ENCODE results near the gene JPH3.

Gene JPH3

DNA sequence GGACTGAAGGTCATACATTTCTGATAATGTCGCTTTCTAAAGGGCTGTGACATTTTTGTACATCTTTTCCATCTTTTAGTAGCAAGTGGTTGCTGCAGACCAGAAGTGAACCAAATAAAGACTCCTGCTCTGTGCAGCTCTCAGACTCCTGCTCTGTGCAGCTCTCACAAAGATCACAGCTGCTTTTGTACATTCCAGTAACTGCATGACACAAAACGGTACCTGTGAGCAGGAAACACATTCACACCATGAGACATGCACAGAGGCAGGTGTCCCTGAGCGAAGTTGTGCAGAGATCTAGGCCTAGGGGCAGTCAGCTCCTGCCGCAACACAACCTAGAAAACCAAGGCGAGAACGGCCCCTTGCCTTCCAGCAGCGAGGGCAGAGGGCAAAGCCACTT is 95.9 kb downstream of the JPH3 start:
- no peak for DNase-seq (ENCODE audit: extremely low spot score)
- CTCF ChIA-PET, result no interaction called here
- POLR2A ChIA-PET, result no interaction called here
- TF ChIP-seq HDGF (IDR thresholded peaks at IDR 0.05; ENCODE audit: borderline replicate concordance) (no peak), BHLHE40 (IDR thresholded peaks at IDR 0.05; ENCODE audit: borderline replicate concordance) (no peak), ARNT (IDR thresholded peaks at IDR 0.05) (no peak), LEF1 (IDR thresholded peaks at IDR 0.05; ENCODE audit: borderline replicate concordance) (no peak), ELF4 (IDR thresholded peaks at IDR 0.05) (no peak), FOXK2 (IDR thresholded peaks at IDR 0.05) (no peak), FOXA1 (IDR thresholded peaks at IDR 0.05) (no peak)

DNA sequence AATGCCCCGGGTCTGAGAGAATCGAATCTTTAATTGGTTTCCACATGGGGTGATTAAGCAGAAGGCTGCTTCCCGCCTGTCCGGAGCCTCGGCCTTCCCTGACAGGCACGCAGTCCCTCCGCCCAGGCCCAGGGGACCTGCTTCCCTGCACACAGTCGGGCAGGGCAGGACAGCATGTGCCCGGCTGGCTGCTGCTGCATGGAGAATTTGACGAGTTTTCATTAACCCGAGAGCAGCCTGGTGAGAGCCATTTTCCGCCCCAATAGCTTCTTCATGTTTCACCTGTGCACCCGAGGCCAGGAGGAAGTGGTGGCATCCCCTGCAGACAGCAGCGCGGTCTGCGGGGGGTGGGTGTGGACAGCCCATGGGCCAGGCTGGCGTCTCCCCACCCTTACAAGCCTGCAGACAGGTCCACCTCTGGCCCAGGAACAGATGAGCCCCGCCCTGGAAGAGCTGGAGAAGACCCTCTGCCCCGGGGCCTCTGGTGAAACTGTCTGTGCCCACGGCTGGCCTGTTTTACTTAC is 96.4 kb downstream of the JPH3 start:
- no peak for DNase-seq (ENCODE audit: extremely low spot score)
- CTCF ChIA-PET, result no interaction called here

DNA sequence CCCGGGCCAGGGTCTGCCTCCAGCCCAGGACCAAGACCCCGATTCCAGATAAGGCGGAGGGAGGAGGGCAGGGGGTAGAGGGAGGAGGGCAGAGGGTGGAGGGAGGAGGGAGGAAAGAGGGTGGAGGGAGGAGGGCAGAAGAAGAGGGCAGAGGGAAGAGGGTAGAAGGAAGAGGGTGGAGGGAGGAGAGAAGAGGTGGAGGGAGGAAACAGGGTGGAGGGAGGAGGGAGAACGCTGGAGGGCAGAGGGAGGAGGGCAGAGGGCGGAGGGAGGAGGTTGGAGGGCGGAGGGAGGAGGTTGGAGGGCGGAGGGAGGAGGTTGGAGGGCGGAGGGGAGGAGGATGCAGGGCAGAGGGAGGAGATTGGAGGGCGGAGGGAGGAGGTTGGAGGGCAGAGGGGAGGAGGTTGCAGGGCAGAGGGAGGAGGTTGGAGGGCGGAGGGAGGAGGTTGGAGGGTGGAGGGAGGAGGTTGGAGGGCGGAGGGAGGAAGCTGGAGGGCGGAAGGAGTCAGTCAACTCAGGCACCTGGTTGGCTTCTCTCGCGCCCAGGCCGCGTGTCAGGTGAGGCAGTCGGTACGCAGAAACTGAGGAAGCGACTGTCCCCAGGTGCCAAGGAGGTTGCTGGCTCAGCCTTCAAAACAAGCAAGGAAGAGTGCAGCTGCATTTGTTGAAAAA is 98.2 kb downstream of the JPH3 start:
- no peak for TF ChIP-seq HDGF (IDR thresholded peaks at IDR 0.05; ENCODE audit: borderline replicate concordance)
- no peak for TF ChIP-seq L3MBTL2 (conservative IDR thresholded peaks at IDR 0.05)
- no peak for TF ChIP-seq ELF4 (IDR thresholded peaks at IDR 0.05)
- no peak for TF ChIP-seq FOXA1 (IDR thresholded peaks at IDR 0.05)
- TF ChIP-seq ARNT (IDR thresholded peaks at IDR 0.05), result no peak
- TF ChIP-seq NFRKB (IDR thresholded peaks at IDR 0.05), result no peak
- TF ChIP-seq FOXK2 (IDR thresholded peaks at IDR 0.05), result no peak
- TF ChIP-seq SUZ12 (IDR thresholded peaks at IDR 0.05), result no peak
- no peak for TF ChIP-seq SP1 (IDR thresholded peaks at IDR 0.05)
- TF ChIP-seq FOXM1 (IDR thresholded peaks at IDR 0.05; ENCODE audit: borderline replicate concordance), result no peak
- no peak for TF ChIP-seq BHLHE40 (IDR thresholded peaks at IDR 0.05; ENCODE audit: borderline replicate concordance)
- TF ChIP-seq, protein P1, sequence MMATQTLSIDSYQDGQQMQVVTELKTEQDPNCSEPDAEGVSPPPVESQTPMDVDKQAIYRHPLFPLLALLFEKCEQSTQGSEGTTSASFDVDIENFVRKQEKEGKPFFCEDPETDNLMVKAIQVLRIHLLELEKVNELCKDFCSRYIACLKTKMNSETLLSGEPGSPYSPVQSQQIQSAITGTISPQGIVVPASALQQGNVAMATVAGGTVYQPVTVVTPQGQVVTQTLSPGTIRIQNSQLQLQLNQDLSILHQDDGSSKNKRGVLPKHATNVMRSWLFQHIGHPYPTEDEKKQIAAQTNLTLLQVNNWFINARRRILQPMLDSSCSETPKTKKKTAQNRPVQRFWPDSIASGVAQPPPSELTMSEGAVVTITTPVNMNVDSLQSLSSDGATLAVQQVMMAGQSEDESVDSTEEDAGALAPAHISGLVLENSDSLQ (IDR thresholded peaks at IDR 0.05), result no peak
- no peak for TF ChIP-seq TARDBP (IDR thresholded peaks at IDR 0.05)
- no peak for TF ChIP-seq ZNF384 (IDR thresholded peaks at IDR 0.05)
- TF ChIP-seq LEF1 (IDR thresholded peaks at IDR 0.05; ENCODE audit: borderline replicate concordance), result no peak
- TF ChIP-seq CTBP1 (IDR thresholded peaks at IDR 0.05; ENCODE audit: borderline replicate concordance), result no peak
- CTCF ChIA-PET, result no interaction called here
- POLR2A ChIA-PET, result interaction anchor here (1.1 to 1.3 kb wide), 2 partner anchors 10 to 65 kb away, joined by 3 read pairs; partner anchors contain the start of gene KLHDC4
- DNase-seq (ENCODE audit: extremely low spot score), result no peak

More for the DNA sequence above, 96.4 kb downstream of the JPH3 start:
- TF ChIP-seq BHLHE40 (IDR thresholded peaks at IDR 0.05; ENCODE audit: borderline replicate concordance) (no peak), TARDBP (IDR thresholded peaks at IDR 0.05) (no peak), NFRKB (IDR thresholded peaks at IDR 0.05) (no peak), ELF4 (IDR thresholded peaks at IDR 0.05) (no peak), LEF1 (IDR thresholded peaks at IDR 0.05; ENCODE audit: borderline replicate concordance) (no peak), ZNF384 (IDR thresholded peaks at IDR 0.05) (no peak), CTBP1 (IDR thresholded peaks at IDR 0.05; ENCODE audit: borderline replicate concordance) (no peak), SUZ12 (IDR thresholded peaks at IDR 0.05) (no peak), ARNT (IDR thresholded peaks at IDR 0.05) (no peak), FOXK2 (IDR thresholded peaks at IDR 0.05) (no peak), HDGF (IDR thresholded peaks at IDR 0.05; ENCODE audit: borderline replicate concordance) (no peak), FOXA1 (IDR thresholded peaks at IDR 0.05) (no peak), SP1 (IDR thresholded peaks at IDR 0.05) (no peak)
- POLR2A ChIA-PET, result no interaction called here

DNA sequence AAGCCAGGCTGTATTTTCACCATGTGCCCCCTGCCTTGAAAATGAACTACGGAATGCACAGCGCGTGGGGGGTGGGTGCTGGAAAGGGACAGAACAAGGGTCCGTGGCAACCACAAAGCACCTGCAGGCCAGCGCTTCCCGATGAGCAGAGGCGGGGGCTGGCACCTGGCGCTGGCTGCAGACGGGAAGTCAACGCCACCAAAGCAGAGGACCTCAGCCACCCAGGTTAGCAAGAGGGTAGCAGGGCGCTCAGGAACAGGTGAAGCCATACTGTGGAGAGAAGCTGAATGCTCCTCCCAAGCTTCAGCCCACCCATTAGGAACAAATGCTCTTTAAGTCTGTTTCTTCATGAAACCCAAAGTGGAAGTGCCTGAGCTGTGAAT is 98.8 kb downstream of the JPH3 start:
- CTCF ChIA-PET, result no interaction called here
- DNase-seq (ENCODE audit: extremely low spot score), result no peak

DNA sequence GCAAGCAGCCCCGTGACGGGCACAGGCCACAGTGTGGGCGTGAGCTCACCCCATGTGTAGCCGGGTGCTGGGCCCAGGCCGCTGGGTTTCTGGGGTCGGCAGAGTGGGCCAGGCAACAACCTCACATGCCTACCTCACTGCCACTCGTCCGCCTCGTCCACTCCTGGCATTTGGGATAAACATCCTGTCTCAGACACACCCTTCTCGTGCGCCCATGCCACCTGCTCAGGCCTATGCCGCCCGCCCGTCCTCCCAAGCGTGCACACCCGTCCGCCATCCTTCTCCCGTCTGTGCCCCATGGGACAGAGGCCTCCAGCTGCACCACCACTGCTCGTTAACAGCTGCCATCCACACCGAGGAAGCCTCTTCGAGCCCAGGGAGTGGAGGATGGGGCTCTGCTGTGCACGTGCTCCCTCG is 99.2 kb downstream of the JPH3 start:
- DNase-seq (ENCODE audit: extremely low spot score), result no peak
- ChIA-PET POLR2A (interaction anchor here (1.1 to 1.3 kb wide), 2 partner anchors 11 to 64 kb away, joined by 3 read pairs; partner anchors contain the start of gene KLHDC4), CTCF (no interaction called here)
- TF ChIP-seq ARNT (IDR thresholded peaks at IDR 0.05) (no peak), FOXM1 (IDR thresholded peaks at IDR 0.05; ENCODE audit: borderline replicate concordance) (no peak), TARDBP (IDR thresholded peaks at IDR 0.05) (no peak), SP1 (IDR thresholded peaks at IDR 0.05) (no peak), ZNF384 (IDR thresholded peaks at IDR 0.05) (no peak), CTBP1 (IDR thresholded peaks at IDR 0.05; ENCODE audit: borderline replicate concordance) (no peak), SUZ12 (IDR thresholded peaks at IDR 0.05) (no peak), BHLHE40 (IDR thresholded peaks at IDR 0.05; ENCODE audit: borderline replicate concordance) (no peak), LEF1 (IDR thresholded peaks at IDR 0.05; ENCODE audit: borderline replicate concordance) (no peak), NFRKB (IDR thresholded peaks at IDR 0.05) (no peak), HDGF (IDR thresholded peaks at IDR 0.05; ENCODE audit: borderline replicate concordance) (no peak), ELF4 (IDR thresholded peaks at IDR 0.05) (no peak), L3MBTL2 (conservative IDR thresholded peaks at IDR 0.05) (no peak), FOXK2 (IDR thresholded peaks at IDR 0.05) (no peak), FOXA1 (IDR thresholded peaks at IDR 0.05) (no peak)
- TF ChIP-seq, protein P1 (IDR thresholded peaks at IDR 0.05), result no peak

More for the DNA sequence above, 98.8 kb downstream of the JPH3 start:
- POLR2A ChIA-PET, result interaction anchor here (1.1 to 1.3 kb wide), 2 partner anchors 11 to 65 kb away, joined by 3 read pairs; partner anchors contain the start of gene KLHDC4
- TF ChIP-seq SUZ12 (IDR thresholded peaks at IDR 0.05) (no peak), ZNF384 (IDR thresholded peaks at IDR 0.05) (no peak), ELF4 (IDR thresholded peaks at IDR 0.05) (no peak), ARNT (IDR thresholded peaks at IDR 0.05) (no peak), FOXA1 (IDR thresholded peaks at IDR 0.05) (no peak), LEF1 (IDR thresholded peaks at IDR 0.05; ENCODE audit: borderline replicate concordance) (no peak), SP1 (IDR thresholded peaks at IDR 0.05) (no peak), FOXM1 (IDR thresholded peaks at IDR 0.05; ENCODE audit: borderline replicate concordance) (no peak), BHLHE40 (IDR thresholded peaks at IDR 0.05; ENCODE audit: borderline replicate concordance) (no peak), HDGF (IDR thresholded peaks at IDR 0.05; ENCODE audit: borderline replicate concordance) (no peak)
- TF ChIP-seq, protein P1 (IDR thresholded peaks at IDR 0.05), result no peak

All from HEK293T (cell line).